OCI-LY7 (cell line): Measurements from ENCODE around the gene ARL5B. TPM values are rescaled to one million over a fixed set of nuclear protein-coding genes. Genes with fewer than 3 reads are reported as not detected.

Source experiments
- BruUV-seq: library from RNA; stranded (reverse); fragments of 400-500 nt; replicated peaks from 2 replicates; lab custom pipeline; 2021; lab: Mats Ljungman, UMichigan
- CTCF ChIA-PET: fragments of 300-600 bp; sonication (Branson Sonifier 250); formaldehyde crosslinking; loops from one replicate; lab custom pipeline; 2022; ENCODE audit warnings: antibody characterized with exemption; ENCODE audit not compliant: unreplicated experiment; lab: Charles Lee
- POLR2A ChIA-PET: fragments of 300-600 bp; sonication (Branson Sonifier 250); formaldehyde crosslinking; loops from one replicate; lab custom pipeline; 2022; ENCODE audit warnings: antibody characterized with exemption; lab: Charles Lee
- DNase-seq: peaks from one replicate; pipeline ENCODE4 v3.0.0-alpha.2; 2015; ENCODE audit warnings: low spot score
- H2AFZ ChIP-seq: fragments of 200-600 bp; sonication (generic), shearing (Covaris generic); 2 replicates; pipeline ENCODE4 v1.6.1; 2014; ENCODE audit warnings: mild to moderate bottlenecking, antibody characterized with exemption, low read length, moderate library complexity
- H3K27ac ChIP-seq: fragments of 200-600 bp; sonication (generic); 2 replicates; pipeline ENCODE4 v1.5.1; 2014; ENCODE audit warnings: mixed run types, low read depth, mild to moderate bottlenecking, moderate library complexity, low read length, inconsistent platforms; ENCODE audit not compliant: poor library complexity, severe bottlenecking
- H3K36me3 ChIP-seq: fragments of 200-600 bp; sonication (generic); 2 replicates; pipeline ENCODE4 v1.6.1; 2014; ENCODE audit warnings: mild to moderate bottlenecking, antibody characterized with exemption, low read length, moderate library complexity, mixed read lengths; ENCODE audit not compliant: insufficient read depth
- H3K4me1 ChIP-seq: fragments of 200-600 bp; sonication (generic); 2 replicates; pipeline ENCODE4 v1.5.1; 2014; ENCODE audit warnings: mild to moderate bottlenecking, low read length; ENCODE audit not compliant: insufficient read depth, poor library complexity, severe bottlenecking
- H3K4me2 ChIP-seq: fragments of 200-600 bp; sonication (generic); 2 replicates; pipeline ENCODE4 v1.6.1; 2014; ENCODE audit warnings: mild to moderate bottlenecking, low read length
- H3K4me3 ChIP-seq: fragments of 200-600 bp; sonication (generic); 2 replicates; pipeline ENCODE4 v1.5.1; 2014; ENCODE audit warnings: mild to moderate bottlenecking, low read depth, low read length; ENCODE audit not compliant: poor library complexity, severe bottlenecking
- H3K79me2 ChIP-seq: fragments of 200-600 bp; sonication (generic); 2 replicates; pipeline ENCODE4 v1.6.1; 2016; ENCODE audit warnings: low read depth, mild to moderate bottlenecking, low read length, moderate library complexity, mixed read lengths; ENCODE audit not compliant: insufficient read depth
- H3K9me2 ChIP-seq: fragments of 200-600 bp; sonication (generic); 2 replicates; pipeline ENCODE4 v1.6.1; 2016; ENCODE audit warnings: mild to moderate bottlenecking, low read length, mixed read lengths; ENCODE audit not compliant: insufficient read depth
- H3K9me3 ChIP-seq: fragments of 200-600 bp; sonication (generic); 2 replicates; pipeline ENCODE4 v1.6.1; 2014; ENCODE audit warnings: mild to moderate bottlenecking, mixed run types, low read length, mixed read lengths
- H4K20me1 ChIP-seq: fragments of 200-600 bp; sonication (generic); 2 replicates; pipeline ENCODE4 v1.6.1; 2014; ENCODE audit warnings: mild to moderate bottlenecking, antibody characterized with exemption, low read length, moderate library complexity, mixed read lengths; ENCODE audit not compliant: insufficient read depth
- CTCF ChIP-seq: fragments of 200-600 bp; sonication (generic); conservative IDR thresholded peaks from 2 replicates; pipeline ENCODE4 v1.5.1; 2014; ENCODE audit warnings: mild to moderate bottlenecking, antibody characterized with exemption, low read length, moderate library complexity, mixed read lengths
- EZH2phosphoT487 ChIP-seq: fragments of 200-600 bp; sonication (generic); IDR thresholded peaks from 2 replicates; pipeline ENCODE4 v1.6.1; 2018; ENCODE audit warnings: low read depth, borderline replicate concordance, mild to moderate bottlenecking, mixed run types, antibody characterized with exemption, low read length, moderate library complexity, mixed read lengths
- intact Hi-C: fragments of 100-400 bp; cut with micrococcal nuclease; formaldehyde crosslinking; loops from one replicate; pipeline ENCODE4 v1.10.0; 2022; ENCODE audit not compliant: unreplicated experiment
- total RNA-seq, 2 experiments: library from RNA; depleted of rRNA in 1 of 2; stranded (reverse); fragments of >200 nt in 1 of 2; shearing (Covaris generic) in 1 of 2; gene quantifications; 2 replicates each; pipeline ENCODE4 v1.2.3, GENCODE V29; 2014 to 2022

ARL5B gene
- total RNA-seq, 2 experiments from 2014 or later: 11.5 to 17.5 TPM

GRCh38 chr10:18653112-18653511 lies 6.1 kb upstream of the ARL5B start:
- no peak overlapping the region for H3K27ac ChIP-seq
- H2AFZ ChIP-seq: no peak overlapping the region
- ChIA-PET CTCF (no interaction called here), POLR2A (interaction anchor here (0.7 kb wide), 1 partner anchor 13 kb away, joined by 7 read pairs; no protein-coding TSS in a partner anchor)
- peaks cover 10% of the 10 kb centered on the region; the same call in 1 of the 2 replicates for H3K36me3 ChIP-seq
- no peaks in the 10 kb centered on the region for H3K9me2 ChIP-seq
- H4K20me1 ChIP-seq: peaks cover 5% of the 10 kb centered on the region; the same call in 1 of the 2 replicates
- no peak overlapping the region for H3K4me3 ChIP-seq
- peaks cover 40% of the 10 kb centered on the region for H3K79me2 ChIP-seq
- TF ChIP-seq EZH2phosphoT487: no peak
- no peak for TF ChIP-seq CTCF
- peaks cover 15% of the 10 kb centered on the region for H3K4me1 ChIP-seq
- no peak overlapping the region for H3K4me2 ChIP-seq
- no TSS peak for BruUV-seq
- no peak for DNase-seq
- intact Hi-C loops: loop anchor here (5.0 to 10.0 kb wide), 2 partner anchors 1011 to 1352 kb away; partner anchors contain the start of gene STAM
- no peaks in the 10 kb centered on the region for H3K9me3 ChIP-seq

- peaks cover 19% of the 10 kb centered on the region for H3K4me1 ChIP-seq
- H4K20me1 ChIP-seq: peaks cover 15% of the 10 kb centered on the region
- peaks cover 15% of the 10 kb centered on the region; the same call in 1 of the 2 replicates for H3K36me3 ChIP-seq
- no peaks in the 10 kb centered on the region for H3K9me2 ChIP-seq
- no peak overlapping the region for H3K4me2 ChIP-seq
- no peak for DNase-seq
- no peaks in the 10 kb centered on the region for H3K9me3 ChIP-seq
- peaks cover 40% of the 10 kb centered on the region for H3K79me2 ChIP-seq
- H2AFZ ChIP-seq: no peak overlapping the region
- intact Hi-C loops: loop anchor here (10.0 kb wide), 1 partner anchor 1348 kb away; no protein-coding TSS in a partner anchor
- BruUV-seq: no TSS peak
- CTCF ChIA-PET: no interaction called here
- POLR2A ChIA-PET: no interaction called here
- no peak overlapping the region for H3K4me3 ChIP-seq
- no peak overlapping the region for H3K27ac ChIP-seq
- TF ChIP-seq EZH2phosphoT487 (no peak), CTCF (no peak)
Measured at GRCh38 chr10:18656724-18657123, 2.5 kb upstream of the ARL5B start.
